Mesothelial cell of epicardium (in vitro differentiated cells): ENCODE data around the gene ITIH6. TPM values are rescaled to one million over a fixed set of nuclear protein-coding genes. Genes with fewer than 3 reads are reported as not detected.
"Not testable (repeated sequence)": the region's sequence is repeated elsewhere in the genome, so short reads cannot be mapped to it uniquely, and the experiment has no call there.

Source experiments
- DNase-seq, 2 experiments: peaks; one replicate each; pipeline ENCODE4 v3.0.0; 2021; ENCODE audit warnings: low spot score in 2 of 2; ENCODE audit not compliant: unreplicated experiment in 2 of 2
- H3K27ac Mint-ChIP-seq: 2 replicates; pipeline ENCODE4 v1.8.0; 2021; ENCODE audit warnings: mixed read lengths
- H3K27me3 Mint-ChIP-seq: 2 replicates; pipeline ENCODE4 v1.8.0; 2021; ENCODE audit warnings: low read depth, mixed read lengths
- H3K36me3 Mint-ChIP-seq: 2 replicates; pipeline ENCODE4 v1.8.0; 2021; ENCODE audit warnings: mixed read lengths
- H3K4me1 Mint-ChIP-seq: 2 replicates; pipeline ENCODE4 v1.8.0; 2021; ENCODE audit warnings: mixed read lengths
- H3K4me3 Mint-ChIP-seq: 2 replicates; pipeline ENCODE4 v1.8.0; 2021; ENCODE audit warnings: mild to moderate bottlenecking, moderate library complexity, mixed read lengths
- H3K9me3 Mint-ChIP-seq: 2 replicates; pipeline ENCODE4 v1.8.0; 2021; ENCODE audit warnings: mixed read lengths
- CTCF ChIP-seq: fragments of 200-600 bp; sonication (generic); IDR thresholded peaks from one replicate; pipeline ENCODE4 v1.5.0; 2021; ENCODE audit warnings: antibody characterized with exemption; ENCODE audit not compliant: unreplicated experiment
- total RNA-seq: library from RNA; stranded (reverse); gene quantifications from 3 replicates; pipeline ENCODE4 v1.2.1, GENCODE V29; 2021

ITIH6 gene
- total RNA-seq, 1 donor from 2014 or later: 0.25 TPM

GRCh38 chrX:54776987-54777672 lies 20.9 kb downstream of the ITIH6 start:
- H3K27ac Mint-ChIP-seq: peak overlapping the region; percentile 30
- H3K27me3 Mint-ChIP-seq: no peaks in the 10 kb centered on the region
- peaks cover 38% of the 10 kb centered on the region for H3K4me1 Mint-ChIP-seq
- H3K9me3 Mint-ChIP-seq: peaks cover 35% of the 10 kb centered on the region
- no peak overlapping the region for H3K4me3 Mint-ChIP-seq
- peaks cover 4% of the 10 kb centered on the region for H3K36me3 Mint-ChIP-seq
- no peak for TF ChIP-seq CTCF
- DNase-seq: no peak

- Mint-ChIP-seq H3K9me3 (peaks cover 35% of the 10 kb centered on the region), H3K27me3 (no peaks in the 10 kb centered on the region), H3K4me1 (peaks cover 38% of the 10 kb centered on the region), H3K27ac (no peak overlapping the region), H3K36me3 (peaks cover 6% of the 10 kb centered on the region), H3K4me3 (no peak overlapping the region)
- no peak for DNase-seq
- TF ChIP-seq CTCF: no peak
These were observed 22.0 kb downstream of the ITIH6 start for GRCh38 chrX:54776061-54776460.

GRCh38 chrX:54774391-54775094 lies 23.5 kb downstream of the ITIH6 start:
- H3K27me3 Mint-ChIP-seq, H3K36me3 Mint-ChIP-seq: not testable (repeated sequence)
- Mint-ChIP-seq H3K27ac (peak overlapping the region; percentile 97), H3K9me3 (peaks cover 29% of the 10 kb centered on the region), H3K4me3 (peak overlapping the region; percentile 7), H3K4me1 (peaks cover 38% of the 10 kb centered on the region)
- peak in 1 of 2 experiments; percentile 45 for DNase-seq

- Mint-ChIP-seq H3K27me3 (no peaks in the 10 kb centered on the region), H3K4me1 (peaks cover 9% of the 10 kb centered on the region), H3K4me3 (no peak overlapping the region), H3K27ac (peak overlapping the region; percentile 72), H3K36me3 (peaks cover 1% of the 10 kb centered on the region), H3K9me3 (peaks cover 51% of the 10 kb centered on the region)
- TF ChIP-seq CTCF: no peak
- DNase-seq: no peak
These were observed 39.7 kb downstream of the ITIH6 start for GRCh38 chrX:54758114-54759055.

- no peak overlapping the region for H3K4me3 Mint-ChIP-seq
- H3K27me3 Mint-ChIP-seq: no peaks in the 10 kb centered on the region
- TF ChIP-seq CTCF: no peak
- H3K36me3 Mint-ChIP-seq: no peaks in the 10 kb centered on the region
- peaks cover 12% of the 10 kb centered on the region for H3K4me1 Mint-ChIP-seq
- no peak for DNase-seq
- H3K9me3 Mint-ChIP-seq: peaks cover 48% of the 10 kb centered on the region
- no peak overlapping the region for H3K27ac Mint-ChIP-seq
These were observed 43.2 kb downstream of the ITIH6 start for GRCh38 chrX:54754854-54755253.
